Mesendoderm (in vitro differentiated cells): ENCODE measurements around the gene RPAP2.
"Not testable (repeated sequence)": the region's sequence is repeated elsewhere in the genome, so short reads cannot be mapped to it uniquely, and the experiment has no call there.

Experiments used
- DNase-seq: peaks from one replicate; pipeline ENCODE4 v3.0.0; 2013
- H2AK5ac ChIP-seq: 2 replicates; pipeline ENCODE4 v1.6.1; 2013; ENCODE audit warnings: low read length, inconsistent platforms
- H2BK120ac ChIP-seq: 2 replicates; pipeline ENCODE4 v1.6.1; 2013; ENCODE audit warnings: low read depth, mild to moderate bottlenecking, low read length, moderate library complexity, mixed read lengths
- H2BK15ac ChIP-seq: replicated peaks from 2 replicates; pipeline ENCODE4 v1.6.1; 2013; ENCODE audit warnings: low read depth, mild to moderate bottlenecking, moderate library complexity
- H2BK5ac ChIP-seq: 2 replicates; pipeline ENCODE4 v1.6.1; 2013; ENCODE audit warnings: low read length, inconsistent platforms
- H3K18ac ChIP-seq: 2 replicates; pipeline ENCODE4 v1.6.1; 2013; ENCODE audit warnings: mild to moderate bottlenecking, low read length, mixed read lengths
- H3K23ac ChIP-seq: one replicate; pipeline ENCODE4 v1.6.1; 2013; ENCODE audit warnings: low read length
- H3K27ac ChIP-seq: 2 replicates; pipeline ENCODE4 v1.5.1; 2013; ENCODE audit warnings: low read depth, mild to moderate bottlenecking, inconsistent platforms, low read length, moderate library complexity
- H3K27me3 ChIP-seq: 2 replicates; pipeline ENCODE4 v1.6.1; 2013; ENCODE audit warnings: low read length, control low read depth, mild to moderate bottlenecking, inconsistent platforms; ENCODE audit not compliant: insufficient read depth, poor library complexity
- H3K36me3 ChIP-seq: 2 replicates; pipeline ENCODE4 v1.6.1; 2013; ENCODE audit warnings: low read length, inconsistent platforms; ENCODE audit not compliant: control insufficient read depth, insufficient read depth
- H3K4ac ChIP-seq: one replicate; pipeline ENCODE4 v1.6.1; 2013; ENCODE audit warnings: low read depth, mild to moderate bottlenecking, low read length, moderate library complexity
- H3K4me1 ChIP-seq: 2 replicates; pipeline ENCODE4 v1.6.1; 2013; ENCODE audit warnings: low read depth, low read length, inconsistent platforms; ENCODE audit not compliant: control insufficient read depth
- H3K4me2 ChIP-seq: 2 replicates; pipeline ENCODE4 v1.6.1; 2013; ENCODE audit warnings: low read length
- H3K4me3 ChIP-seq: 2 replicates; pipeline ENCODE4 v1.5.1; 2013; ENCODE audit warnings: mild to moderate bottlenecking, low read length
- H3K56ac ChIP-seq: one replicate; pipeline ENCODE4 v1.6.1; 2013; ENCODE audit warnings: low read length
- H3K79me1 ChIP-seq: 2 replicates; pipeline ENCODE4 v1.6.1; 2013; ENCODE audit warnings: low read length, inconsistent platforms
- H3K79me2 ChIP-seq: 2 replicates; pipeline ENCODE4 v1.6.1; 2013; ENCODE audit warnings: mild to moderate bottlenecking, low read length; ENCODE audit not compliant: control insufficient read depth, insufficient read depth
- H3K9ac ChIP-seq: 2 replicates; pipeline ENCODE4 v1.6.1; 2013; ENCODE audit warnings: low read length, inconsistent platforms
- H4K5ac ChIP-seq: one replicate; pipeline ENCODE4 v1.6.1; 2013; ENCODE audit warnings: low read length
- H4K8ac ChIP-seq: one replicate; pipeline ENCODE4 v1.6.1; 2013; ENCODE audit warnings: low read depth, mild to moderate bottlenecking, control low read depth, low read length, moderate library complexity
- WGBS: extraction: QIAGEN DNeasy Blood & Tissue Kit; methylation state at CpG from one replicate; pipeline ENCODE4 v1.1.7; 2013; ENCODE audit warnings: low lambda C conversion rate, missing lambda C conversion rate; ENCODE audit not compliant: insufficient coverage; ENCODE audit errors: extremely low coverage; 5-methylcytosine and 5-hydroxymethylcytosine counted together

The RPAP2 gene

DNA sequence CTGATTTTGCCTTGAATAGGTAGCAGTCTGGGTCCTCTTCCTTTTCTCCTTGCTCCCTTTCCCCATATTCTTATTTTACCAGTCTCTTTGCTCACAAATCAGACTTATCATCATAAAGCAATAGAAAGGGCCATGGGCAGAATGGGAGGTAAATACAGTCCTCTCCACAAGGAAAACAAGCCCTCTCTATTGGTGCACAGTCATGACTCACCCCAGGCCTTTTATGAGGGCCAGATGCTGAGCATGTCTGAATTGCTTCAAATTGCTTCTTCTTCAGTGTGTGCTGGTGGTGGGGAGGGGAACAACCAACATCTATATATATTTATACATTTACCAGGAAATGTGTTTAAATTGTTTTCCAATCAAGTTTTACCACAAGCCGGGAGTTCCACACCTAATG lies 112.7 kb downstream of the RPAP2 start:
- Histone ChIP-seq H4K5ac (no peak overlapping the region), H3K4me2 (no peak overlapping the region), H3K56ac (no peak overlapping the region), H3K18ac (no peak overlapping the region), H3K4me1 (no peaks in the 10 kb centered on the region), H3K79me2 (no peaks in the 10 kb centered on the region), H3K36me3 (no peaks in the 10 kb centered on the region), H3K27ac (no peak overlapping the region), H4K8ac (no peak overlapping the region), H2BK120ac (no peak overlapping the region), H3K9ac (no peak overlapping the region), H3K23ac (no peak overlapping the region), H3K79me1 (no peaks in the 10 kb centered on the region), H2AK5ac (no peak overlapping the region), H2BK5ac (no peak overlapping the region), H2BK15ac (no peak overlapping the region), H3K4me3 (no peak overlapping the region), H3K27me3 (no peaks in the 10 kb centered on the region), H3K4ac (no peak overlapping the region)
- WGBS = no CpG with 5 or more reads among the region's 1 CpG
- DNase-seq = no peak

- H3K79me2 ChIP-seq = no peaks in the 10 kb centered on the region
- no peaks in the 10 kb centered on the region for H3K4me1 ChIP-seq
- no peak overlapping the region for H3K4me3 ChIP-seq
- H3K23ac ChIP-seq = no peak overlapping the region
- no peak overlapping the region for H2BK120ac ChIP-seq
- no peaks in the 10 kb centered on the region for H3K79me1 ChIP-seq
- H3K18ac ChIP-seq = no peak overlapping the region
- H3K4ac ChIP-seq = no peak overlapping the region
- H3K9ac ChIP-seq = no peak overlapping the region
- no peak overlapping the region for H2BK5ac ChIP-seq
- H4K8ac ChIP-seq = no peak overlapping the region
- no peak overlapping the region for H3K27ac ChIP-seq
- H2AK5ac ChIP-seq = no peak overlapping the region
- H3K27me3 ChIP-seq = no peaks in the 10 kb centered on the region
- H3K56ac ChIP-seq = no peak overlapping the region
- no peaks in the 10 kb centered on the region for H3K36me3 ChIP-seq
- no peak overlapping the region for H4K5ac ChIP-seq
- no peak for DNase-seq
- no CpG with 5 or more reads among the region's 4 CpGs for WGBS
- H3K4me2 ChIP-seq = no peak overlapping the region
- H2BK15ac ChIP-seq = no peak overlapping the region
Observed at GRCh38 chr1:92419642-92420041, 120.8 kb downstream of the RPAP2 start.

DNA sequence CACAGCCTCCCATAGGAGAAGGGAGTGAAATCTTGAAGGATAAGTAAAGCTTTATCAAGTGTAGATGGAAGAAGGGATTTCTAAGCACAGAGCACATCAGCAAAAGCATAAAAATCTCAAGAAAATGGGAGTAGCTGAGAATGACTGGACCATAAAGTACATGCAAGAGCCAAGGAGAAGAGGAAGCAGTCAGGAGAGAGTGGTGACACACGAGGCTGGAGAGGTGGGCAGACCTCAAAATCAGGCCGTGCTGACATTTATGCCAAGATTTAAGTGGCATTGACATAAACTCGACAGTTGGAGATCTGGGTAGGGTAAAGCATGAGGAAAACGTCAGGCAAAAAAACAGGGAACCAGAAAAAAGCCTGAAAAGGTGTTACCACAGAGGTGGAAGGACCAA lies 125.5 kb downstream of the RPAP2 start:
- H3K4me2 ChIP-seq = no peak overlapping the region
- no peak overlapping the region for H2BK120ac ChIP-seq
- H3K27ac ChIP-seq = no peak overlapping the region
- H3K4me1 ChIP-seq = no peaks in the 10 kb centered on the region
- no peak overlapping the region for H4K5ac ChIP-seq
- H2BK5ac ChIP-seq = no peak overlapping the region
- no peaks in the 10 kb centered on the region for H3K79me1 ChIP-seq
- H2AK5ac ChIP-seq = no peak overlapping the region
- no peak overlapping the region for H4K8ac ChIP-seq
- H3K36me3 ChIP-seq = no peaks in the 10 kb centered on the region
- no peak overlapping the region for H3K56ac ChIP-seq
- H2BK15ac ChIP-seq = no peak overlapping the region
- no peak overlapping the region for H3K18ac ChIP-seq
- H3K9ac ChIP-seq = no peak overlapping the region
- H3K27me3 ChIP-seq = no peaks in the 10 kb centered on the region
- no peaks in the 10 kb centered on the region for H3K79me2 ChIP-seq
- H3K4me3 ChIP-seq = no peak overlapping the region
- H3K23ac ChIP-seq = no peak overlapping the region
- no peak overlapping the region for H3K4ac ChIP-seq
- WGBS = no CpG with 5 or more reads among the region's 4 CpGs
- no peak for DNase-seq

DNA sequence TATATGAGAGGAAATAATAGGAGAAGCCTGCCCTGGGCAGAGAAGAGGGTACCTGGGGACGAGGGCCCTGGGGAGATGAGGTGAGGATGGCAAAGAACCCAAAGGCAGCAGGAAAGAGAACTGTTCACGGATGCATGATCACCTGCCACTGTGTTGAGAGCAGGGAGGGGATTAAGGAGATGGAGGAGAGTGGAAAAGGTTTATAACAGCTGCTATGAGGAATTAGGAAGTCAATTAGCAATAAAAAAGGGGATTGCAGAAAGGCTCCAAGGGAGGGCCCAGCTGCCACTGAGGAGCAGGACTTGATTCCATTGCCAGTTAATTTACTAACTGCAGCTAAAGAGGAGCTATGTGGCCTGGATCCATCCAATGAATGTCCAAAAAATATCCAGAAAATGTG lies 126.8 kb downstream of the RPAP2 start:
- no peak overlapping the region for H3K4ac ChIP-seq
- H2BK120ac ChIP-seq = no peak overlapping the region
- no peak overlapping the region for H3K27ac ChIP-seq
- no peak overlapping the region for H3K4me2 ChIP-seq
- no peak overlapping the region for H3K56ac ChIP-seq
- no peaks in the 10 kb centered on the region for H3K79me1 ChIP-seq
- H4K8ac ChIP-seq = no peak overlapping the region
- no CpG with 5 or more reads among the region's 2 CpGs for WGBS
- no peaks in the 10 kb centered on the region for H3K27me3 ChIP-seq
- no peak overlapping the region for H2BK15ac ChIP-seq
- H4K5ac ChIP-seq = no peak overlapping the region
- no peak for DNase-seq
- no peaks in the 10 kb centered on the region for H3K36me3 ChIP-seq
- no peak overlapping the region for H2BK5ac ChIP-seq
- H3K79me2 ChIP-seq = no peaks in the 10 kb centered on the region
- H3K18ac ChIP-seq = no peak overlapping the region
- no peak overlapping the region for H2AK5ac ChIP-seq
- H3K23ac ChIP-seq = no peak overlapping the region
- no peak overlapping the region for H3K4me3 ChIP-seq
- H3K4me1 ChIP-seq = no peaks in the 10 kb centered on the region
- H3K9ac ChIP-seq = no peak overlapping the region

GRCh38 chr1:92430030-92430429 lies 131.2 kb downstream of the RPAP2 start:
- Histone ChIP-seq H3K27ac (no peak overlapping the region), H2AK5ac (no peak overlapping the region), H4K5ac (no peak overlapping the region), H3K79me2 (no peaks in the 10 kb centered on the region), H3K27me3 (no peaks in the 10 kb centered on the region), H3K9ac (no peak overlapping the region), H3K18ac (no peak overlapping the region), H3K36me3 (no peaks in the 10 kb centered on the region), H3K4me3 (no peak overlapping the region), H2BK120ac (no peak overlapping the region), H2BK5ac (no peak overlapping the region), H3K79me1 (no peaks in the 10 kb centered on the region), H3K4me1 (no peaks in the 10 kb centered on the region), H3K23ac (no peak overlapping the region), H4K8ac (no peak overlapping the region), H3K4me2 (no peak overlapping the region), H3K56ac (no peak overlapping the region), H2BK15ac (no peak overlapping the region), H3K4ac (no peak overlapping the region)
- DNase-seq = no peak
- no CpG with 5 or more reads among the region's 1 CpG for WGBS

DNA sequence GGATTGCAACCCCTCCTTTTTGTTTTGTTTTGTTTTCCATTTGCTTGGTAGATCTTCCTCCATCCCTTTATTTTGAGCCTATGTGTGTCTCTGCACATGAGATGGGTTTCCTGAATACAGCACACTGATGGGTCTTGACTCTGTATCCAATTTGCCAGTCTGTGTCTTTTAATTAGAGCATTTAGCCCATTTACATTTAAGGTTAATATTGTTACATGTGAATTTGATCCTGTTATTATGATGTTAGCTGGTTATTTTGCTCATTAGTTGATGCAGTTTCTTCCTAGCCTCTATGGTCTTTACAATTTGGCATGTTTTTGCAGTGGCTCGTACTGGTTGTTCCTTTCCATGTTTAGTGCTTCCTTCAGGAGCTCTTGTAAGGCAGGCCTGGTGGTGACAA lies 135.7 kb downstream of the RPAP2 start:
- H3K4me3 ChIP-seq, H3K18ac ChIP-seq, H3K4me2 ChIP-seq, H3K23ac ChIP-seq, H3K9ac ChIP-seq, DNase-seq, H3K79me1 ChIP-seq, H2AK5ac ChIP-seq, H4K8ac ChIP-seq, H3K56ac ChIP-seq, H3K36me3 ChIP-seq, H3K79me2 ChIP-seq, H3K27ac ChIP-seq, H2BK5ac ChIP-seq, H3K4me1 ChIP-seq, H4K5ac ChIP-seq, H2BK120ac ChIP-seq, H2BK15ac ChIP-seq, H3K27me3 ChIP-seq, H3K4ac ChIP-seq: not testable (repeated sequence)
- no CpG with 5 or more reads among the region's 1 CpG for WGBS
